HG03159 (cell line): ENCODE results near the gene ITGB6.

Source experiments
- ATAC-seq: cut with Tn5 transposase; IDR thresholded peaks from one replicate; pipeline ENCODE4 v1.9.1; 2021; ENCODE audit warnings: mild to moderate bottlenecking, moderate library complexity; ENCODE audit not compliant: unreplicated experiment

Gene ITGB6

DNA sequence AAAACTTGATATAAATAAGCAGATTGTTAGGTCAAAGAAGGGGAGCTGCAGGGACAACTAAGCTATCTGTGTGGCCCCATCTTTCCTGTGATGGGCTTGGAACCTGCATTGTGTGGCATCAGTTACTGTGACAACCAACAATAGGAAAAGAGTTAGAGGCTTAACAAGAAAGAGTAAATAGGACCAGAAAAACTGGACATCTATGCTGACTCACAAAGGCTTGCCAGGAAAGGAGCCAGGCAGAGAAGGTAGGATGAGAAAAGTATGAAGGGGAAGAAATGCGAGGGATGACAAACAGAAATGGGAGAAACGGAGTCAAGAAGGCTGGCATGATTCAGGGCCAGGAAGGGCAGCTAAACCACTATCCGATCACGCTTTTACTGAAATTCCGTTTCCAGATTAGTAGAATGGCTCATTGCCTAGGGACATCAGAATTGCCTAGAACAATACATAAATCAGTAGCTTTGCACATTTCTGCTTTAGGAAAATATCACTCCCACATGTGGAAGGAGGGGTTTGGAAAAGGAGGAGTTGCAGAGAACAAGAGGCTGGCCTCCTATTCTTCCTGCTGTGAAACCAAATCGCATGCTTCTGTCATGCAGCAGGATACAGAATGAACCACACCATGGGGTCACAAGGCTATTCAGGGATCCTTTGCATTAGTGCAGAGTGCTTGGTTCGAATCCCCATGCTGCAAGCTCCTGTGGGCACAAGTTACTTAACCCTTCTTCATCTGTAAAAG is 144.9 kb downstream of the ITGB6 start:
- no peak for ATAC-seq

DNA sequence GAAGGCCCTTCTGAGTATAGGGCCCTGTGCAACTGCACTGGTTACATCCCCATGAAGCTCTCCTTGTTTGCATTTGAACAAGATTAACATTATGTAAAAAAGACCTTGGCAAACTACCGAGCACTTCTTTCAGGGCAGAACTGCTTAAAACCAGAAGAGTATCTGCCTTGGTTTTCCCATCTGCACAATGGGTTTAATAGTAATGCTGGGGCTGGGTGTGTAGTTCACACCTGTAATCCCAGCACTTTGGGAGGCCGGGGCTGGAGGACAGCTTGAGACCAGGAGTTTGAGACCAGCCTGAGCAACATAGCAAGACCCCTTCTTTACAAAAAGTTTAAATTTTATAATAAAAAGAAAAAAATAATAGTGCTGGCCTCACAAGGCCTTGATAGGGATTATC is 146.1 kb downstream of the ITGB6 start:
- no peak for ATAC-seq

DNA sequence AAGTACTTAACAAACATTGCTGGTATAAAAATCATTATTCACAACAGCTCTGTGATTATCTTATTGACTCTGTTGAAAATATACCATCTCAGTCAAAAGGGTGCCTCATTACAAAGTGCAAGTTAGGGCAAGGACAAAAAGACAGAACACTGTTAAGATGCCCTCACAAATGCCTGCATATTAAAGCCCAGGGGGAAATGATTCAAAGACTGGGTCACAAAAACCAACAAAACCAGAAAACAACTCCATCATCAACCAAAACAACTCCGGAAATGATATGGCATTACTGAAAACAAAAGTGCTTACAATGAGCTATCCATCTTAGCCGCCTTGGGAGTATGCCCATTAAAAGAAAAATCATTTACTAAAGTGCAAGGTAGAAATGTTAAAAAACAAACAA is 147.5 kb downstream of the ITGB6 start:
- ATAC-seq = no peak

DNA sequence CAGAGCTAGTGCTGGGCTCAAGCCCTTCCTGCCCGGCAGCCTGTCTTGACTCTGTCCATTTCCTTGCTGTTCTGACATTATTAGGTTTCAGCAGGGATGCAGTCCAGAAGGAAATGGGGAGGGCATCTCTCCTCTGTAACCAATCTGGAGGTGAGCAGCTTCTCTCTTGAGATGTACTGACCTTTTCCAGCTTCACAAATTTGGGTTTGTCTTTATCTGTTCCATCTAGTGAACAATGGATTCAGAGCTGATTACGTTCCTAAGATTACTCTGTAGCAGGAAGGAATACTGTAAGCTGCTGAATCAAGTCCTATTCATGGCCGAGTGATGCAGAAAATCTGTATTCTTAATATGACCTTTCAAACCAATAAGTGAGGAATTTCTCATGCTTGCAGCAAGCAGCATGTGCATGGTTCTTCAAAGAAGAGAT is 148.7 kb downstream of the ITGB6 start:
- ATAC-seq = no peak

DNA sequence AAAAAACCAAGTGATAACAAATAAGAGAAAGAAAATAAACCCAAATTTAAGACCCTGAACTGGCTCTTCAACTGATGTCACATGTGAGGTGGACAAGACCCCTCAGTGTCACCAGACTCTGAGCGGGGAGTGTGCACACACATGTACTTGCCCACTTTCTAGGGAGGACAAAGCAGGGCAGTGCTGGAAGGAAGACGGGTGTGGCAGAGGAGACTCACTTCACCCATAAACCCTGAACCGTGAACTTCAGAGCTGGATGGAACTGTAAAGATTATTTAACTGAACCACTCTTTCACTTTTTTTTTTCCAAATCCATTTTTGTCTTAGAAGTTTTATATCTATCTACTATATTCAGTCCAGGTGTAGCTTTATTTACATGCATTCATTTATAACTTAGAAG is 149.9 kb downstream of the ITGB6 start:
- ATAC-seq = no peak
